K562 (cell line): Measurements from ENCODE around the gene ELK4. TPM values are rescaled to one million over a fixed set of nuclear protein-coding genes. Genes with fewer than 3 reads are reported as not detected.

Experiments
- ATAC-seq: fragments of 200-7000 bp; cut with Tn5 transposase; 3 replicates; pipeline ENCODE4 v1.9.1; 2020; ENCODE audit warnings: moderate library complexity
- BruUV-seq: library from RNA; stranded (reverse); fragments of 400-500 nt; replicated peaks from 2 replicates; lab custom pipeline; 2021; lab: Mats Ljungman, UMichigan
- CTCF ChIA-PET: fragments of 300-600 bp; formaldehyde crosslinking; extraction: SDS; loops from one replicate; lab custom pipeline; 2021; ENCODE audit warnings: low intra/inter-chr PET ratio; lab: Yijun Ruan, JAX
- POLR2A ChIA-PET: fragments of 300-600, 350-650 bp; sonication (Branson Sonifier 250); formaldehyde crosslinking; extraction: SDS; loops from one replicate; lab custom pipeline; 2021; ENCODE audit warnings: antibody characterized with exemption, inconsistent platforms; lab: Yijun Ruan, JAX
- DNase-seq, 4 experiments: peaks; one replicate each; pipeline versions ENCODE4 v3.0.0 to v3.0.0-alpha.2; 2011 to 2018; ENCODE audit warnings: low spot score in 3 of 4, mixed read lengths in 3 of 4; ENCODE audit errors: extremely low read depth in 1 of 4
- FAIRE-seq: peaks from 2 replicates; lab custom pipeline; 2011; peaks lifted over from hg19 to GRCh38; lab: Jason Lieb, UNC
- H2AFZ ChIP-seq: 2 replicates; pipeline ENCODE4 v1.6.0; 2011; ENCODE audit warnings: low read depth, low read length, control low read depth, inconsistent platforms
- H3K27ac ChIP-seq: fragments of 200-600 bp; 3 replicates; pipeline ENCODE4 v1.8.0; 2011; ENCODE audit warnings: low read depth, mild to moderate bottlenecking, control low read depth, inconsistent platforms, low read length, moderate library complexity, mixed read lengths; ENCODE audit errors: extremely low read depth
- H3K27me3 ChIP-seq, 2 experiments: fragments of 300-600 bp in 1 of 2; 2 replicates in 1 of 2; 3 replicates in 1 of 2; pipeline versions ENCODE4 v1.6.0 to v1.8.0; 2011; ENCODE audit warnings: inconsistent platforms in 2 of 2, low read length in 2 of 2, mild to moderate bottlenecking in 1 of 2, mixed read lengths in 1 of 2, moderate library complexity in 1 of 2; ENCODE audit not compliant: control insufficient read depth in 2 of 2, insufficient read depth in 2 of 2
- H3K36me3 ChIP-seq: fragments of 300-600 bp; 3 replicates; pipeline ENCODE4 v1.8.0; 2011; ENCODE audit warnings: mild to moderate bottlenecking, low read length, inconsistent platforms; ENCODE audit not compliant: control insufficient read depth, insufficient read depth
- H3K4me1 ChIP-seq, 2 experiments: fragments of 200-600 bp in 1 of 2; replicated peaks in 1 of 2; 2 replicates in 1 of 2; 3 replicates in 1 of 2; pipeline versions ENCODE4 v1.5.1 to v1.8.0; 2011; ENCODE audit warnings: inconsistent platforms in 2 of 2, low read length in 2 of 2, mild to moderate bottlenecking in 1 of 2, mixed read lengths in 1 of 2, moderate library complexity in 1 of 2; ENCODE audit not compliant: control insufficient read depth in 2 of 2, insufficient read depth in 2 of 2
- H3K4me2 ChIP-seq: 2 replicates; pipeline ENCODE4 v1.6.1; 2011; ENCODE audit warnings: low read length, control low read depth, inconsistent platforms, mixed read lengths; ENCODE audit not compliant: insufficient read depth
- H3K4me3 ChIP-seq: fragments of 200-600 bp; sonication (generic), shearing (Covaris generic); 2 replicates; pipeline ENCODE4 v1.5.1; 2016; ENCODE audit warnings: control low read depth, inconsistent platforms
- H3K79me2 ChIP-seq: fragments of 200-600 bp; 3 replicates; pipeline ENCODE4 v1.8.0; 2011; ENCODE audit warnings: low read length, inconsistent platforms; ENCODE audit not compliant: control insufficient read depth, insufficient read depth
- H3K9ac ChIP-seq, 2 experiments: 2 replicates each; pipeline versions ENCODE4 v1.6.0 to v1.6.1; 2011; ENCODE audit warnings: low read depth in 2 of 2, low read length in 2 of 2, control low read depth in 1 of 2, inconsistent platforms in 1 of 2, mild to moderate bottlenecking in 1 of 2, mixed read lengths in 1 of 2; ENCODE audit not compliant: insufficient read depth in 1 of 2
- H3K9me1 ChIP-seq: one replicate; pipeline ENCODE4 v1.6.0; 2011; ENCODE audit warnings: inconsistent platforms, mild to moderate bottlenecking, low read length, moderate library complexity; ENCODE audit not compliant: control insufficient read depth, insufficient read depth
- H3K9me3 ChIP-seq: replicated peaks from 2 replicates; pipeline ENCODE4 v1.5.1; 2011; ENCODE audit warnings: low read depth, low read length, inconsistent platforms; ENCODE audit not compliant: control insufficient read depth, insufficient read depth
- H4K20me1 ChIP-seq: replicated peaks from 2 replicates; pipeline ENCODE4 v1.6.1; 2011; ENCODE audit warnings: low read length, inconsistent platforms, mixed read lengths; ENCODE audit not compliant: control insufficient read depth, insufficient read depth
- CBX2 ChIP-seq: fragments of 200-600 bp; sonication (generic); IDR thresholded peaks from one replicate; pipeline ENCODE4 v1.6.1; 2012; ENCODE audit warnings: mild to moderate bottlenecking, low read length, inconsistent platforms; ENCODE audit not compliant: insufficient read depth, poor library complexity, severe bottlenecking
- HNRNPLL ChIP-seq: fragments of 200-400 bp; formaldehyde crosslinking; IDR thresholded peaks from 2 replicates; pipeline ENCODE4 v1.6.1; 2017; ENCODE audit warnings: low read length, low read depth, mild to moderate bottlenecking; ENCODE audit not compliant: poor library complexity, severe bottlenecking
- LCOR ChIP-seq: sonication (generic); formaldehyde crosslinking; IDR thresholded peaks from 2 replicates; pipeline ENCODE4 v1.8.0; 2022; ENCODE audit warnings: mild to moderate bottlenecking, missing genetic modification reagents
- MED1 ChIP-seq: sonication (generic); formaldehyde crosslinking; IDR thresholded peaks from 2 replicates; pipeline ENCODE4 v1.8.1; 2023; ENCODE audit warnings: missing genetic modification reagents, borderline replicate concordance
- NFIX ChIP-seq: fragments of 250-450 bp; sonication (Bioruptor Pico); IDR thresholded peaks from 2 replicates; pipeline ENCODE4 v1.4.0; 2020; ENCODE audit warnings: low read depth, mild to moderate bottlenecking, moderate library complexity
- SMARCA5 ChIP-seq: fragments of 450-650 bp; IDR thresholded peaks from 2 replicates; pipeline ENCODE4 v1.6.1; 2016
- SNAPC5 ChIP-seq: fragments of 250-450 bp; sonication (Bioruptor Pico); IDR thresholded peaks from 2 replicates; pipeline ENCODE4 v1.8.0; 2021; ENCODE audit warnings: moderate library complexity, mild to moderate bottlenecking, inconsistent platforms
- ZNF586 ChIP-seq: fragments of 450-650 bp; formaldehyde crosslinking; conservative IDR thresholded peaks from 2 replicates; pipeline ENCODE4 v1.4.0; 2020; ENCODE audit warnings: mild to moderate bottlenecking, moderate library complexity
- ZNF609 ChIP-seq: sonication (generic); formaldehyde crosslinking; IDR thresholded peaks from 2 replicates; pipeline ENCODE4 v1.8.1; 2023; ENCODE audit warnings: missing genetic modification reagents, mild to moderate bottlenecking, borderline replicate concordance
- WGBS: fragments of 100-300 bp; shearing (Covaris generic); methylation state at CpG from one replicate; pipeline ENCODE4 v1.1.6; 2016; ENCODE audit warnings: low coverage, mixed read lengths; ENCODE audit not compliant: insufficient coverage; ENCODE audit errors: missing lambda C conversion rate; 5-methylcytosine and 5-hydroxymethylcytosine counted together
- in situ Hi-C: fragments of 300-500 bp; cut with MboI; formaldehyde crosslinking; loops from 4 replicates; pipeline ENCODE4 v1.15.0; 2018; ENCODE audit warnings: inconsistent platforms, mixed read lengths
- intact Hi-C: fragments of 100-400 bp; cut with micrococcal nuclease; formaldehyde crosslinking; loops from 2 replicates; pipeline ENCODE4 v1.14.2; 2022
- polyA plus RNA-seq, 8 experiments: library from polyadenylated mRNA; depleted of rRNA in 4 of 8; stranded (reverse) in 5 of 8; unstranded in 3 of 8; fragments of >200 nt; fragmentation: Nextera tagmentation in 2 of 8; fragmentation: Illumina TruSeq in 1 of 8; extraction: Ambion mirVana in 2 of 8; extraction: Trizol in 1 of 8; gene quantifications; 2 replicates each; pipeline versions ENCODE4 v1.2.1 to v1.2.3, GENCODE V29; 2011 to 2014; ENCODE audit warnings: inconsistent platforms in 1 of 8, missing spikeins in 1 of 8
- total RNA-seq, 7 experiments: library from RNA; depleted of rRNA in 6 of 7; stranded (reverse); fragments of >200 nt in 6 of 7; fragmentation: Illumina TruSeq in 2 of 7; extraction: Trizol in 2 of 7; gene quantifications; 2 replicates each; pipeline versions ENCODE4 v1.2.1 to v1.2.3, GENCODE V29; 2011 to 2021; ENCODE audit warnings: low replicate concordance in 1 of 7

Gene ELK4
- total and polyA plus RNA-seq, 9 of the 15 experiments (the other 6 are each of a cell fraction or from before 2014, with no cell fraction given) = 2.0 to 21.7 (median 9.2) TPM

- 0% methylated on average over 1 of the region's 1 CpG for WGBS
- intact Hi-C loops = no loop called here
- TF ChIP-seq ZNF586 (CRISPR knock-in tag) (no peak), SNAPC5 (no peak), MED1 (CRISPR knock-in tag) (no peak), NFIX (no peak), HNRNPLL (no peak), ZNF609 (CRISPR knock-in tag) (no peak), LCOR (no peak), SMARCA5 (no peak), CBX2 (no peak)
- DNase-seq (no peak), ATAC-seq (no peak), FAIRE-seq (no peak)
- Histone ChIP-seq H3K36me3 (no peaks in the 10 kb centered on the region), H3K4me2 (no peak overlapping the region), H4K20me1 (0 out of 2 replicates have a peak, but pooled peaks cover 4% of the 10 kb centered on the region), H2AFZ (no peak overlapping the region), H3K4me1 (peaks cover 0 to 6% of the 10 kb centered on the region in 2 experiments; a peak in 1 of 5 replicates), H3K9me3 (no peaks in the 10 kb centered on the region), H3K4me3 (no peak overlapping the region), H3K9me1 (no peaks in the 10 kb centered on the region), H3K27me3 (peaks cover 0 to 4% of the 10 kb centered on the region in 2 experiments; a peak in 2 of 5 replicates), H3K9ac (no peak overlapping the region), H3K79me2 (no peaks in the 10 kb centered on the region), H3K27ac (no peak overlapping the region)
- in situ Hi-C loops = no loop called here
- BruUV-seq = no TSS peak
- CTCF ChIA-PET = no interaction called here
- POLR2A ChIA-PET = interaction anchor here (1.7 kb wide), 1 partner anchor 20 kb away, joined by 6 read pairs; no protein-coding TSS in a partner anchor
Measured at GRCh38 chr1:205639567-205639966, 7.8 kb upstream of the ELK4 start.
